Endometrial microvascular endothelial cells (primary cell): Measurements from ENCODE around the gene ELAC2. TPM values are rescaled to one million over a fixed set of nuclear protein-coding genes. Genes with fewer than 3 reads are reported as not detected.

Source experiments
- in situ Hi-C: cut with HindIII; loops from 2 replicates; pipeline ENCODE4 v1.10.0; 2017; ENCODE audit warnings: low sequenced_read_pairs, low pct_unique_long_range_greater_than_20kb; ENCODE audit errors: inconsistent ontology term
- total RNA-seq: library from RNA; depleted of rRNA; stranded (reverse); fragments of >200 nt; gene quantifications from one replicate; pipeline ENCODE4 v1.2.3, GENCODE V29; 2015; ENCODE audit errors: inconsistent ontology term

The ELAC2 gene
- total RNA-seq, 1 donor from 2014 or later, result 111 TPM

DNA sequence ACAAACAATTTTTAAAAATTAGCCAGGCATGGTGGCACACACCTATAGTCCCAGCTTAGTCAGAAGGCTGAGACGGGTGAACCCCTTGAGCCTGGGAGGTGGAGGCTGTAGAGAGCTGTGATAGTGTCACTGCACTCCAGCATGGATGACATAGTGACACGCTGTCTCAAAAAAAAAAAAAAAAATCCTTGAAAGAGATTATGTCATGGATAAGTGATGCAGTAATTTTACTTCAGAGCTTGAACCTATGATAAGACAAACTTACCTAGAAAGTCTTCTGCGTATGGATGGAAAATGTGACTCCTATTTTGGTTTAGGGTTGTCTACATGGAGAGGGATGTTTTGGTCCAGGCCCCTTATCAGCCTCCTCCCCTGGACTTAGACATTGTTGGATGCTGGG is 51.8 kb downstream of the ELAC2 start:
- in situ Hi-C loops, result no loop called here

DNA sequence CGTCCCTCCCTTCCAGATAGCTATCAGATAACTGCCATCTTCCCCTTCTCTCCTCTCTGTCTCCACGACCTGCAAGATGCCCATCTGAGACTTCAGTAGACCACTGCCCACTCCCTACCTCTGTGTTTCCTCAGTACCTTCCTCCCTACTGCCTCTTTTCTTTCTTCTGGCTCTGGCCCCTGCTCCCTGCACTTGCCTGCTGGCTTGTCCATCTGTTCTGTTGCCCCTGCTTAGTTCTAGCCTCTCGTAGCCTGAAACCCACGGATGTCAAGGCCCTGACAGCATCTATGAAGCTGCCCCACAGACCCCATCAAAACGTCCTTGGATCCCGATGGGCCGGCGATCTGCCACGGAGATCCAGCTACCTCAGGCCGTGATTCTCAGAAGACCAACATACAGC is 53.0 kb downstream of the ELAC2 start:
- in situ Hi-C loops, result no loop called here

DNA sequence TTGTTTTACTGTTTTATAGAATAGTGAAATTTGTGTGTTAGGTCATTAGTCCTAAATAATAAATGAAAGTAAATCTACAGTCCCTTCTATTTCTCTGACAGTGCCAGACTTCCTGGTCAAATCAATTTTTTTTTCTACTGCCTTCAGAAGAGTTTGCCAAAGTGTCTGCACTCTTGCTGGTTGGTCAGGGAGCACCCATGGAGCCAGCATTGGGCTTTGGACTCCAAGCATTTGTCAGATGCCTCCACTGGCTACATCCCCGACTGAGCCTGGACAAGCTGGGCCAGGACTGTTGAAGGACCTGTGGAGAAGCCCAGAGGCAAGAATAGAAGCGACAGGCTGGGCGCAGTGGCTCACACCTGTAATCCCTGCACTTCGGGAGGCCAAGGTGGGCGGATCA is 53.7 kb downstream of the ELAC2 start:
- in situ Hi-C loops, result no loop called here

DNA sequence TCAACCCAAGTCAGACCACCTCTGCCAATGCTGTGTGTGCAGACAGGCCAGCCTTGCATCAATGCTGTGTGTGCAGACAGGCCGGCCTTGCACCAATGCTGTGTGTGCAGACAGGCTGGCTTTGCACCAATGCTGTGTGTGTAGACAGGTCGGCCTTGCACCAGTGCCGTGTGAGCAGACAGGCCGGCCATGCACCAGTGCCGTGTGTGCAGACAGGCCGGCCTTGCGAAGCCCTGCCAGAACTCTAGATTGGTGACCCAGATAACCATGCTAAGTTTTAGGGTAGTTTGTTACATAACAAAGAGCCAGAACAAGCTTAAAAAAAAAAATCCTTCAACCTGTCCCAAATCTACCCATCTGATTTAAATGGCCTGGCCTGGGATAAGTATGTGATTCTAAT is 54.3 kb downstream of the ELAC2 start:
- in situ Hi-C loops, result no loop called here

DNA sequence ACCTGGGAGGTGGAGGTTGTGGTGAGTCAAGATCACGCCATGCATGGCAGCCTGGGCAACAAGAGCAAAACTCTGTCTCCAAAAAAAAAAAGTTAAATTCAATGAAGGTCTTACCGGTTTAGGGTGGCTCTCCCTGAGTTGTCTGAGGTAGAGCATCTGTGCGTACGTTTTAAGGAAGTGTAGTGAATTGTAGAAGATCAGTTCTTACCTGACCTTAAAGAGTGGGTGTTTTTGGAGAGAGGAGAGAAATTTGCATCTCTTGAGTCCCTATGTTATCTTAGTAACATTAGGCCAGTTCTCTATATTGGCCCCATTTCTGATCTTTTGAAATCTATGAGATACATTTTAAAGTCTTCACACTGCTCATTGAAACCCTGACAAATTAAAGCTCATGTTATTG is 56.2 kb downstream of the ELAC2 start:
- in situ Hi-C loops, result no loop called here

DNA sequence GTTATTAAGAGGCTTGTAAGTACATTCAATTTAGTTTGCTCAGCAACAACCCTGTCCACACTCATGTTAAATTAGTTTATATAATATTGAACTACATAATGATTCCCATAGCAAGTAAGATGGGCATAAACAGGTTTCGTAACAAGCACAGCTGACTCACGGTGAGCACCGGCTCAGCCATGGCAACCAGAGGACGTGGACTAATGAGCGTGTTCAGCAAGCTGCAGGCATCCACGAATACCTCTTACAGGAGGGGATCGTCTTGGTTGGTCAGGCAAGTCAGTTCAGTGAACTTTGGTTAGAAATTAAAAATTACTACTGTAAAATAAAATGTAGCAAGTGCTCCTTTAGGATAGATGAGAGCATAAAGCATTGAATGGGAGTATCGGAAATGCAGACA is 58.4 kb downstream of the ELAC2 start:
- in situ Hi-C loops, result no loop called here

DNA sequence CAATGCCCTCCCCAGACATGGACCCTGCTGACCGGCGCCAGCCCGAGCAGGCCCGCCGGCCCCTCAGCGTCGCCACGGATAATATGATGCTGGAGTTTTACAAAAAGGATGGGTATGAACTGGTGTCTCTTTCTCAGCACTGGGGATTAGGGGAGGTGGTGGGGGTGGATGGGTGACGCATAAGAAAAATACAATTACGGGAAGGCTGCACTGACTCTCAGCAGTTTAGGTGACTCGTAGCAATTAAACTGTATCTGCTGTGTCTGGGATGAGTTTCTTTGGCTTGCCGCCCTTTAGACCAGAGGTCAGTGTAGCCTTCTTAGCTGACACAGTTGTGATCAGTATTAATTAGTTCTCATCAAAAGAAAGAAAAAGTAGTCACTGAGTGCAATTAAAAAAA is 59.0 kb downstream of the ELAC2 start:
- in situ Hi-C loops, result no loop called here

DNA sequence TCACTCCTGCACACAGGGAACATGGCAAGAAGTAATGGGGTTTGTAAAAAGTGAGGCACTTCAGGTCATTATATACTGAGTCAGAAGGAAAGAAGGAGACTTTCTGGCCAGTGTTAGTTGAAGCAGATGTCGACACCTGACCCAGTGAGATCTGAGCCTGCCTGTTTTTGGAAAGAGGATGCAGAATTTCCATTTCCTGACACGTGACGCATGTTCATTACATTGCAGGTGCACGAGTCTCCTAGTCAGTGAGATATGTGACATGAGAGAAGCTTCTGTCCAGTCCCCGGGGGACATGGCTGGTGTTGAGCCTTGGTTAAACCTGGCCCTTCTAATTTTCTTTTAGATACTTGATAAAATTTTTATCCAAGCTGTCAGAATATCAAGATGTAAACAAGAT is 62.3 kb downstream of the ELAC2 start:
- in situ Hi-C loops, result no loop called here

DNA sequence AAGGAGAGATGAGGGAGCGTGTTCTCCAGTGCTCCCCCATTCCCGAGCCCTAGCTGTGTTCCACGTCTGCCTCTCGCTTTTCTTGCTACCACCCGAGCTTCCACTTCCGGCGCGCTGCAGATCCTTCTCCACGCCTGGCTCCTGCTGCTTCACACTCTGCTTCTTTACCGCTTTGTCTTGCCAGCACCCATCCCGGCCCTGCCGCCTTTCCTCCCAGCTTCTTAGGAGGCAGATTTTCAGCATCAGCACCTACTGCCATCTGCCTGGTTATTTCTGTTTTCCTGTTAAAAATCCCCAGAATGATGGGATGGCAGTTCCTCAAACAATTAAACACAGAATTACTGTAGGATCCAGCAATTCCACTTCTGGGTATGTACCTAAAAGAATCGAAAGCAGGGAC is 64.7 kb downstream of the ELAC2 start:
- in situ Hi-C loops, result no loop called here

DNA sequence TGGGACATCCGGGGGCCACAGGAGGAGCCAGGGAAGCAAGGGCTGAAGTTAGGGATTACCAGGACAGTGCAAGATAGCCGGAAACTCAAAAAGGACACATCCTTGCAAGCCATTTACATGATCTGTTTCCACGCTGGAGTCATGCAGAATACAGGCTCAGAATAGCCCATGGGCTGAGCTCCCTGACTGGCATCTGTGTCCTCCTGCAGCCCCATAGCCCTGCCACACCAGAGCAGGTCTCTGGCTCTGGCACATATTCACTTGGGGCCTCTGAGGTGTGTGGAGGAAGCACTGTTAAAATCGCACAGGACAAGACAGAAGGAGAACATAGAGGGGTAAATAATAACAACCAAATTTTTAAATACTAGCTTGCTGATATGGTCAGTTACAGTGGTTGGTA is 65.8 kb downstream of the ELAC2 start:
- in situ Hi-C loops, result no loop called here

DNA sequence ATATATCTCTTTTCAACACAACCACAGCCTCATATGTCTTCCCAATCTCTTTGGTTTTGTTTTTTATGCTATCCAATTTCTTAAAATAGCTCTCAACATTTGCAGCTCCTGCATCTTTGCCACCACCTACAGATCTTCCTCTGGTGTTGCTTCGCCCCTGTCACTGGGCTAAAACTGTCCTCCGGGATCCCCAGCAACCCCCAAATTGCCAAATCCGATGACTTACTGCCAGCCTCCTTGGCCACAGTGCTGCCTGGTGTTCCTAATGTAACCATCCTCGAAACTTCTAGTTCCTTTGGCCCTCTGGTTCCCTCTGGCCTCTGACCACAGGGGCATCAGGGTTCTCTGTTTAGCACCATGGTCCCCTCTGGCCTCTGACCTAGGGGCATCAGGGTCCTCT is 70.8 kb downstream of the ELAC2 start:
- in situ Hi-C loops, result no loop called here

Other genes with a start within 250 kb of the ELAC2 start
- 1.0 TPM for gene ARHGAP44, start 228.5 kb downstream of the ELAC2 start, total RNA-seq